H1 (cell line): ENCODE data around the gene CTNND2. TPM values are rescaled to one million over a fixed set of nuclear protein-coding genes. Genes with fewer than 3 reads are reported as not detected.

Experiments used
- CTCF ChIA-PET: fragments of 300-600 bp; sonication (Branson Sonifier 250); formaldehyde crosslinking; loops from one replicate; lab custom pipeline; 2021; ENCODE audit not compliant: partially characterized antibody; lab: Charles Lee
- POLR2A ChIA-PET: fragments of 300-600 bp; sonication (Branson Sonifier 250); formaldehyde crosslinking; loops from one replicate; lab custom pipeline; 2021; ENCODE audit warnings: inconsistent platforms; ENCODE audit not compliant: partially characterized antibody; lab: Charles Lee
- DNase-seq, 2 experiments: peaks; one replicate each; pipeline versions ENCODE4 v3.0.0 to v3.0.0-alpha.2; 2010 to 2022; ENCODE audit warnings: low spot score in 2 of 2, low read depth in 1 of 2, mixed read lengths in 1 of 2
- FAIRE-seq: peaks from 2 replicates; lab custom pipeline; 2011; peaks lifted over from hg19 to GRCh38; lab: Jason Lieb, UNC
- H2AFZ ChIP-seq: 2 replicates; pipeline ENCODE4 v1.8.1; 2012; ENCODE audit warnings: low read length, inconsistent platforms
- H2AK5ac ChIP-seq: 2 replicates; pipeline ENCODE4 v1.6.1; 2013; ENCODE audit warnings: low read depth, low read length
- H2BK120ac ChIP-seq: replicated peaks from 2 replicates; pipeline ENCODE3; 2013; ENCODE audit warnings: low read depth, low read length, inconsistent platforms
- H2BK12ac ChIP-seq: 2 replicates; pipeline ENCODE4 v1.6.1; 2013; ENCODE audit warnings: low read depth, low read length
- H2BK15ac ChIP-seq: 2 replicates; pipeline ENCODE4 v1.6.1; 2013; ENCODE audit warnings: low read length
- H2BK20ac ChIP-seq: 2 replicates; pipeline ENCODE4 v1.6.1; 2013; ENCODE audit warnings: low read length
- H2BK5ac ChIP-seq: 2 replicates; pipeline ENCODE4 v1.6.1; 2013; ENCODE audit warnings: low read depth, low read length
- H3K14ac ChIP-seq: 2 replicates; pipeline ENCODE4 v1.6.1; 2013; ENCODE audit warnings: inconsistent platforms; ENCODE audit not compliant: insufficient read length
- H3K18ac ChIP-seq: 2 replicates; pipeline ENCODE4 v1.6.1; 2013; ENCODE audit warnings: low read length; ENCODE audit errors: extremely low read depth
- H3K23ac ChIP-seq: 2 replicates; pipeline ENCODE4 v1.6.1; 2013; ENCODE audit warnings: inconsistent platforms; ENCODE audit not compliant: insufficient read length
- H3K23me2 ChIP-seq: 2 replicates; pipeline ENCODE4 v1.6.1; 2013; ENCODE audit warnings: low read depth, low read length
- H3K27ac ChIP-seq: 2 replicates; pipeline ENCODE4 v1.6.1; 2011; ENCODE audit warnings: low read depth, low read length, inconsistent platforms
- H3K27me3 ChIP-seq, 4 experiments: replicated peaks in 1 of 4; 1 replicate in 1 of 4; 2 replicates in 3 of 4; pipeline versions ENCODE4 v1.6.1 to v1.8.1; 2011 to 2013; ENCODE audit warnings: low read length in 3 of 4, mild to moderate bottlenecking in 3 of 4, inconsistent platforms in 2 of 4, mixed read lengths in 2 of 4, moderate library complexity in 1 of 4; ENCODE audit not compliant: control insufficient read depth in 3 of 4, insufficient read depth in 3 of 4; ENCODE audit errors: extremely low read depth in 1 of 4
- H3K36me3 ChIP-seq, 4 experiments: 2 replicates each; pipeline versions ENCODE4 v1.6.1 to v1.8.1; 2011 to 2013; ENCODE audit warnings: mild to moderate bottlenecking in 4 of 4, low read length in 3 of 4, moderate library complexity in 2 of 4, control low read depth in 1 of 4, inconsistent platforms in 1 of 4; ENCODE audit not compliant: insufficient read depth in 4 of 4, control insufficient read depth in 2 of 4
- H3K4ac ChIP-seq: replicated peaks from 2 replicates; pipeline ENCODE3; 2013; ENCODE audit warnings: low read length, low read depth, mixed read lengths, inconsistent platforms; ENCODE audit not compliant: insufficient read length
- H3K4me1 ChIP-seq, 4 experiments: replicated peaks in 1 of 4; 1 replicate in 1 of 4; 2 replicates in 3 of 4; pipeline versions ENCODE4 v1.6.1 to v1.8.1; 2011 to 2013; ENCODE audit warnings: low read length in 3 of 4, inconsistent platforms in 2 of 4, mixed read lengths in 1 of 4; ENCODE audit not compliant: insufficient read depth in 4 of 4, control insufficient read depth in 3 of 4
- H3K4me2 ChIP-seq, 2 experiments: 2 replicates each; pipeline versions ENCODE4 v1.6.1 to v1.8.1; 2011 to 2013; ENCODE audit warnings: low read depth in 2 of 2, low read length in 2 of 2, control low read depth in 1 of 2, inconsistent platforms in 1 of 2, mild to moderate bottlenecking in 1 of 2; ENCODE audit not compliant: insufficient read depth in 1 of 2
- H3K4me3 ChIP-seq, 4 experiments: fragments of 200-600, 300-600 bp in 1 of 4; sonication (generic), shearing (Covaris generic), sonication (Bioruptor Twin) in 1 of 4; 2 replicates each; pipeline versions ENCODE4 v1.5.1 to v1.8.1; 2011 to 2016; ENCODE audit warnings: low read length in 4 of 4, low read depth in 3 of 4, control low read depth in 2 of 4, inconsistent platforms in 2 of 4, mild to moderate bottlenecking in 2 of 4, mixed read lengths in 1 of 4, moderate library complexity in 1 of 4; ENCODE audit not compliant: insufficient read depth in 2 of 4; ENCODE audit errors: extremely low read depth in 1 of 4
- H3K56ac ChIP-seq: replicated peaks from 2 replicates; pipeline ENCODE3; 2013; ENCODE audit warnings: low read depth, mild to moderate bottlenecking, mixed read lengths, low read length, inconsistent platforms; ENCODE audit not compliant: insufficient read length
- H3K79me1 ChIP-seq: 2 replicates; pipeline ENCODE4 v1.6.1; 2013; ENCODE audit warnings: low read depth, low read length, control low read depth
- H3K79me2 ChIP-seq, 2 experiments: 2 replicates each; pipeline versions ENCODE4 v1.6.1 to v1.8.1; 2012 to 2013; ENCODE audit warnings: low read length in 2 of 2, mild to moderate bottlenecking in 2 of 2, inconsistent platforms in 1 of 2; ENCODE audit not compliant: insufficient read depth in 2 of 2, control insufficient read depth in 1 of 2
- H3K9ac ChIP-seq, 4 experiments: replicated peaks in 1 of 4; 1 replicate in 1 of 4; 2 replicates in 3 of 4; pipeline versions ENCODE4 v1.6.1 to v1.8.1; 2011 to 2013; ENCODE audit warnings: low read depth in 3 of 4, low read length in 3 of 4, control low read depth in 2 of 4, mild to moderate bottlenecking in 2 of 4, moderate library complexity in 2 of 4, inconsistent platforms in 1 of 4; ENCODE audit errors: extremely low read depth in 1 of 4
- H3K9me3 ChIP-seq, 2 experiments: 2 replicates each; pipeline versions ENCODE4 v1.6.1 to v1.8.1; 2012 to 2013; ENCODE audit warnings: mild to moderate bottlenecking in 2 of 2, moderate library complexity in 2 of 2, control low read depth in 1 of 2, inconsistent platforms in 1 of 2, low read depth in 1 of 2, low read length in 1 of 2, mixed read lengths in 1 of 2; ENCODE audit not compliant: insufficient read depth in 2 of 2
- H4K20me1 ChIP-seq, 2 experiments: replicated peaks in 1 of 2; 2 replicates each; pipeline versions ENCODE3 to v1.8.1; 2011 to 2013; ENCODE audit warnings: inconsistent platforms in 2 of 2, low read length in 2 of 2, mild to moderate bottlenecking in 1 of 2; ENCODE audit not compliant: insufficient read depth in 2 of 2, control insufficient read depth in 1 of 2
- H4K5ac ChIP-seq: 2 replicates; pipeline ENCODE4 v1.6.1; 2013; ENCODE audit warnings: low read length, low read depth, mixed read lengths, inconsistent platforms; ENCODE audit not compliant: insufficient read length
- H4K8ac ChIP-seq: 2 replicates; pipeline ENCODE4 v1.8.0; 2013; ENCODE audit warnings: mild to moderate bottlenecking, moderate library complexity, low read length, inconsistent platforms; ENCODE audit not compliant: insufficient read depth; ENCODE audit errors: extremely low read depth
- H4K91ac ChIP-seq: replicated peaks from 2 replicates; pipeline ENCODE3; 2013; ENCODE audit warnings: low read length, mixed read lengths, inconsistent platforms; ENCODE audit not compliant: insufficient read length
- BRCA1 ChIP-seq: IDR thresholded peaks from 2 replicates; pipeline ENCODE4 v1.6.1; 2012; ENCODE audit warnings: low read depth, low read length, improper control_type of control experiment
- CHD1 ChIP-seq: IDR thresholded peaks from 2 replicates; pipeline ENCODE4 v1.6.1; 2012; ENCODE audit warnings: low read depth, low read length, improper control_type of control experiment
- CTCF ChIP-seq, 3 experiments: IDR thresholded peaks; 1 replicate in 2 of 3; 2 replicates in 1 of 3; pipeline versions ENCODE4 v1.5.1 to v1.6.1; 2011; ENCODE audit warnings: low read length in 3 of 3, mild to moderate bottlenecking in 3 of 3, inconsistent platforms in 2 of 3, low read depth in 1 of 3, moderate library complexity in 1 of 3; ENCODE audit not compliant: insufficient read depth in 1 of 3; ENCODE audit errors: control extremely low read depth in 1 of 3
- JUND ChIP-seq: IDR thresholded peaks from 2 replicates; pipeline ENCODE4 v1.6.1; 2011; ENCODE audit warnings: mild to moderate bottlenecking, improper control_type of control experiment, low read length
- KDM1A ChIP-seq: fragments of 200-600, 300-600 bp; sonication (generic); IDR thresholded peaks from 2 replicates; pipeline ENCODE4 v1.7.1; 2016; ENCODE audit warnings: mild to moderate bottlenecking, low read length, borderline replicate concordance
- PHF8 ChIP-seq: fragments of 200-600 bp; sonication (generic); conservative IDR thresholded peaks from 2 replicates; pipeline ENCODE4 v1.7.1; 2012; ENCODE audit warnings: low read depth, mild to moderate bottlenecking, inconsistent platforms, low read length, moderate library complexity
- RXRA ChIP-seq: IDR thresholded peaks from 2 replicates; pipeline ENCODE4 v1.6.1; 2011; ENCODE audit warnings: low read depth, mild to moderate bottlenecking, low read length, moderate library complexity; ENCODE audit not compliant: insufficient read depth
- SIRT6 ChIP-seq: IDR thresholded peaks from one replicate; pipeline ENCODE4 v1.7.1; 2012; ENCODE audit warnings: low read length, inconsistent platforms
- WGBS, 2 experiments: shearing (Covaris generic) in 1 of 2; methylation state at CpG; one replicate each; pipeline versions ENCODE4 v1.1.6 to v1.1.7; 2013 to 2015; ENCODE audit warnings: low lambda C conversion rate in 2 of 2, mixed read lengths in 2 of 2, inconsistent platforms in 1 of 2, low coverage in 1 of 2, missing lambda C conversion rate in 1 of 2; ENCODE audit not compliant: insufficient replicate concordance in 2 of 2, insufficient coverage in 1 of 2, insufficient read length in 1 of 2; ENCODE audit errors: extremely low coverage in 1 of 2, missing lambda C conversion rate in 1 of 2; 5-methylcytosine and 5-hydroxymethylcytosine counted together
- polyA plus RNA-seq, 7 experiments: library from polyadenylated mRNA; depleted of rRNA in 3 of 7; stranded (reverse) in 5 of 7; unstranded in 2 of 7; fragments of >200 nt in 5 of 7; fragments of 200-250 nt in 2 of 7; gene quantifications; 1 replicate in 5 of 7; 2 replicates in 1 of 7; 4 replicates in 1 of 7; pipeline versions ENCODE4 v1.2.1 to v1.2.3, GENCODE V29; 2011 to 2013; ENCODE audit warnings: missing spikeins in 2 of 7, mixed read lengths in 2 of 7
- total RNA-seq: library from RNA; stranded (reverse); fragmentation: NEBNext Ultra II Directional; extraction: Animal tissue kit (Norgen Biotek cat#: 25700); gene quantifications from 2 replicates; pipeline ENCODE4 v1.2.1, GENCODE V29; 2021

The CTNND2 gene
- total and polyA plus RNA-seq, 2 of the 8 experiments (the other 6 are each of a cell fraction or from before 2014, with no cell fraction given): 7.4 to 14.2 TPM

- FAIRE-seq (no peak), DNase-seq (no peak)
- Histone ChIP-seq H4K20me1 (no peaks in the 10 kb centered on the region), H3K27ac (no peak overlapping the region), H2BK12ac (no peak overlapping the region), H4K91ac (no peak overlapping the region), H3K36me3 (no peaks in the 10 kb centered on the region), H2BK5ac (no peak overlapping the region), H3K23me2 (no peaks in the 10 kb centered on the region), H2BK15ac (no peak overlapping the region), H3K23ac (no peak overlapping the region), H2BK20ac (no peak overlapping the region), H3K79me2 (no peaks in the 10 kb centered on the region), H4K8ac (no peak overlapping the region), H4K5ac (no peak overlapping the region), H3K27me3 (no peaks in the 10 kb centered on the region), H3K4me2 (no peak overlapping the region), H2BK120ac (no peak overlapping the region), H3K4ac (no peak overlapping the region), H3K14ac (no peak overlapping the region), H3K9ac (no peak overlapping the region), H2AFZ (no peak overlapping the region), H3K4me1 (no peaks in the 10 kb centered on the region), H3K4me3 (no peak overlapping the region), H3K56ac (no peak overlapping the region), H3K9me3 (no peaks in the 10 kb centered on the region), H3K18ac (no peak overlapping the region), H3K79me1 (no peaks in the 10 kb centered on the region), H2AK5ac (no peak overlapping the region)
- ChIA-PET CTCF (interaction anchor here (1.3 to 5.2 kb wide), 2 partner anchors 11 to 30 kb away, joined by 3 to 35 read pairs; no protein-coding TSS in a partner anchor), POLR2A (interaction anchor here (0.7 kb wide), 1 partner anchor 96 kb away, joined by 3 read pairs; no protein-coding TSS in a partner anchor)
- no peak for TF ChIP-seq CTCF (IDR thresholded peaks at IDR 0.05; ENCODE audit: control extremely low read depth in 1 of 3, insufficient read depth in 1 of 3, low read depth in 1 of 3, low read length in 3 of 3)
- TF ChIP-seq JUND: no peak
- TF ChIP-seq PHF8: no peak
- TF ChIP-seq CHD1: no peak
- no peak for TF ChIP-seq SIRT6
- TF ChIP-seq BRCA1: no peak
- no peak for TF ChIP-seq RXRA
- TF ChIP-seq KDM1A: no peak
- 94% methylated on average over 5 of the region's 5 CpGs; no CpG with 5 or more reads in 1 of the 2 experiments for WGBS, 2 experiments
These were observed 927.2 kb downstream of the CTNND2 start for GRCh38 chr5:10977011-10977410.
